Activated naive CD4-positive, alpha-beta T cell treated with Interleukin-2 at 50 U/mL for 16 hours (primary cell): Measurements from ENCODE around the gene SMAD3.
A peak's percentile ranks its signal among the peaks of the same experiment; 100 is the strongest.

Source experiments
- DNase-seq: peaks from one replicate; pipeline ENCODE4 v3.0.0-alpha.2; 2020

Gene SMAD3

DNA sequence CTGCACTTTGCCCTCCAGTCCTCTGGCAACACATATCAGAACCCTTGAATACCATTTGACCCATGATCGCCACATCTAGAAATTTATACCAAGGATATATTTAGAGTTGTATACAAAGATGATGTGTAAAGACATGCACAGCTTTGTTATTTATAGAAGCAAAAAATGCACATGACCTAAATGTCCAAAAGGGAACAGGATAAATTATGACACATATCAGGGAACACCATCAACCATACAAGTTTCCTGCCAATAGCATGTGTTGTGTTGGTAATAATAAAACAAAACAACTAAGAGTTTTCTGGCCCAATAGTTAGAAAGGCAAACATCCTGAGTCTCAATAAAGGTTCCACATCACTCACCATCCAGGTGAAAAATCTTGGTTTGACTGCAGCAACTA lies 137.6 kb downstream of the SMAD3 start:
- no peak for DNase-seq

DNA sequence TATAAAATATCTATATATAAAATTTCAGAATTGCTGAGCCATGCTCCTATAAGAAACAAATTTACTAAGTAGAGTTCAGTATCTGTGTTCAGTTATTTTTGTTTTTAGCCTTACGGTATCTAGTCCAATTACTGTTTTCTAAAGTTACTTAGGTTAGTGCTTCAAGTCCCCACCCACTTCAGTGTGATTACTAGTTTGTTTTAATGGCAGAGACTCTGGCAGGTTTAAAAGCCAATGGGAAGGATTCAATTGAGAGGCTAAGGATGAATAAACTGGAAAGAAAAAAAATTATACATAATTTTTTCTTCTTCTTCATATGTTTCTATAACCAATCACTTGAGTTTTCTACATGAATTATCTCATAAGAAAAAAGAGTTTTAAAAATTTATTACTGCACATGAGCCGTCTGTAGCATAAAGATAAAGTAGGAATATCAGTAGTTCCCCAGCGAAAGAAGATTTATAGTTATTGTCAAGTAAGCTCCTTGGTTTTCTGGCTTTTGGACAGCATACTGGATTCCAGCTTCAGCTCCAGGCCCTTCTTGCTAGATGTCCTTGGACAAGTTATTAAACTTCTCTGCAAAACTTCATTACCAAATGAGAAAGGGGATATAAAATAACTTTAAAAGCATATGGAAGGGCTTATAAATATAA lies 142.3 kb downstream of the SMAD3 start:
- DNase-seq, result no peak

DNA sequence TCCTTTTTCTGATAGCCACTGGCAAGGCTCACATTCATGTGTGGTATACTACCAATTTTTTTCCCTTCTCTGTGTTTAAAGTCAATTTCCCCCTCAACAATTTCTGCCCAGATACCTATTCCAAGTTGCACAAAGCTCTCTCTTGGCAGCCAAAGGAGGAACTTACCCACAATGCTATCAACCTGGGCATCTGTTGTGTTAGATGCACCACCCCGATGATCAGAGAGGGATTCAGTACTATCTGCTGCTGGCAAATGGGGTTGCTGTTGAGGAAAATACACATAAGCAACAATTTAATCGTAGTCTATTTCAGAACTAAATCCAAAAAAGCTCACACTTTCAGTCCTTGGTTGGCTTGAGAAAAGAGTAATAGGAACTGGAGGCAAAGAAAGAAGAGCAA lies 143.0 kb downstream of the SMAD3 start:
- no peak for DNase-seq

DNA sequence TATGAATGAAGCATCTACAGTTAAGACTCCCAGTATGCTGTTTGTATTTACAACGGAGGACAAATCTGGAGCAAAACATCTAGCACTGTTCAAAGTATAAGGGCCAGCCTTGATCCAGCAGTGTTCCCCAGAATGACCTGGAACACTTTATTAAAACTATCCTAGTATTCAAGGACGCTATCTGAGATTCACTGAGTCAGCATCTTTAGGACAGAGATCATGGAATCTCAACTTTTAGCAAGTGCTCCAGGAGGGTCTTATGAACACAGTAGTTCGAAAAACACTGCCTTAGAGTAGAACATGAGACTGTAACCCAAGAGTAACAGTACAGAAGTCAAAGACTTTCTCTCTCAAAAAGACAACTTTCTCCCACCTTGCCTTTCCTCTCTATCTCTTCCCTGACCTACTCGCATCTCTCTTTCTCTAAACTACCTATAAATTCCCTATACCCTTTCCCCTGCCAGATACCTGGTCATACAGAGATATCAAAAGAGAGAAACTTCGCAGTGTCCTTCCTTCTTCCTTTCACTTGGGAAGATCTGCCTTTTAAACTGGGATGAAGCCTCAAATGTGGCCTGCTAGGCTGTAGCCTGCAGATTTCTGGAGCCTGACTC lies 145.3 kb downstream of the SMAD3 start:
- DNase-seq, result no peak

DNA sequence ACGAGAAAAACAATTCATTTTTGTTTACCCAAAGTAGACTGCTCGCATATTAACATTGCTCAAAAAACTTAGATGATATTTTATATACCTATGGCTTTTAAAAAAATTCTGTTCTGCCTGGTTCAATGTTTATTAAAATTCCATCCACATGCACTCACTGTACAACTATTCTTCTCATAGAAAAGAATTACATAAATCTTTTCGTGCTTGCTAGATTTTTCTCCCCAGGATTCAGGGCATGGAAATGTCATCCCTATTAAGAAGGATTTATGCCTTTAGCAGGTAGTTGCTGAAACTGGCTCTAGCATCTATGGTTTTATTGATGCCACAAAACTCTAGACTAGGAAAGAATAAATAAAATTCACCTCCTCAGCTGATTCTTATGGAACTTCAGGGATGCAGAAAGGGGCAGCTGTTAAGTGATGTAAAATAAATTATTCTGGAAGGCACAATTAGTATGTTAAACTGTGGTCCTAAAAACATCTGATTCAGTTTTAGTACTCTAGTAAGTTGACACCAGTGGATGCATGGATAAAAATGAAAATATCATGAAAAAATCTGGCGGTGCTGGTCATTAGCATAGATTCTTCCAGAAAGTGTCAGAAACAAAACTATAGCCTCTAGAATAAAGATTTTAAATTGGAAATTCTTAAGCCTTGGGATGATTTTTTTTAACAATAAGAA lies 147.4 kb downstream of the SMAD3 start:
- no peak for DNase-seq

DNA sequence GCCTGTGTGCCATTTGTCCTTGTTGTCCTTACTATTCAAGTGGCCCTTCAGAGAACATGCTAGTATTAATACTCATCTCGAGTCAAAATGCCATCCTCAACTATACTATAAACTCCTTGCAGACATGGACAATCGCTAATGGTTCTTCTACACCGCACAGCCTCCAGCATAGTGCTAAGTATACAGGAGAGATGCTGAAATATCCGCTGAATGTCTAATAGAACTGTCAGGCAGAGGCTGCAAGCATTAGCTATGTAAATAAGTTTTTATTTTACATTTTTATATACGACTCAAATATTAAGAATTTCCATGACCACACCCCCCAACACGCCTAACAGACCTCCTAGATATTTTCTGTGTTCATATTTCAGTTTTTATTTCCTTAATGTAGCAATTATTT lies 149.7 kb downstream of the SMAD3 start:
- DNase-seq, result no peak

DNA sequence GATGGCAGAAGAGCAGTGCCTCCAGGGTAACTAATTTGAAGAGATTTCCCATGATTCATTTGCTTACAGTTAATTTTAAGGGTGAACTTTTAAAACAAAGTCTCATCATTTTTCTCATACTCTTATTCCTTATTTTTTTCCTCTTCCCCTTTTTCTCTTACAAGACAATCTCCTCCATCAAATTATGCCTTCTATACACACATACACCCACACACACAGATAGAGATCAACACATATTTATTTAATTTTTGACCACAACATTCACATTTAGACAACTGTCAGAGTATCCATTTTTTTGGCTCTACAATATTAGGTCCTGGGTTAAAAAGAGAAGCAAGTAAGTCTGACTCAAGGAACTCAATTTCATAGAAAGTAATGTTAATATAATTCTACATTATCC lies 151.5 kb downstream of the SMAD3 start:
- DNase-seq, result no peak

DNA sequence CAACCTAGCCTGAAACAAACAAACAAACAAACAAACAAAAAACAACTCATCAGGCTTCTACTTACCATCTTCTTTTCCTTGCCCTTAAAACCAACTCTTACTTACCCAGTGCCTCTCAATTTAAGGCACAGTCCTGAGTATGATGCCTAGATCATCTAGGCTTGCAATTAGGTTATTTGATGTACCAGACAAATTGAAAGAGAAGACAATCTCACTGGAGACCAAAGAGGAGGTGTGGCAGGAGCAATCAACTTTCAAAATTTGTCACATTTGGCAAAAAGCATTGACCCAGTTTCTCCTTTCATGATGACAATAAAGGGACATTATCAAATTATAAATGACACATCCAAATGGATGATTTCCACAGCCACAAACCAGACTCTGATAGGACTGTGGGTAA lies 153.0 kb downstream of the SMAD3 start:
- DNase-seq, result no peak

DNA sequence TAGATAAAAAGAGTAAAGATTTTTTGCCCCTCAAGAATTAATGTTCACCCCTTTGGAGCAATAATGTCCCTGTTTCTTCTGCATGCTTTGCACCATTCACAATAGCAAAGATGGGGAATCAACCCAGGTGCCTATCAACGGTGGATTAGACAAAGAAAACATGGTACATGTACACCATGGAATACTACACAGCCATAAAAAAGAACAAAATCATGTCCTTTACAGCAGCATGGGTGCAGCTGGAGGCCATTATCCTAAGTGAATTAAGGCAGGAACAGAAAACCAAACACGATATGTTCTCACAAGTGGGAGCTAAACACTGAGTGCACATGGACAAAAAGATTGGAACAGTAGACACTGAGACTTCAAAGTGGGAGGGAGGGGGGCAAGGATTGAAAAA lies 153.9 kb downstream of the SMAD3 start:
- no peak for DNase-seq

DNA sequence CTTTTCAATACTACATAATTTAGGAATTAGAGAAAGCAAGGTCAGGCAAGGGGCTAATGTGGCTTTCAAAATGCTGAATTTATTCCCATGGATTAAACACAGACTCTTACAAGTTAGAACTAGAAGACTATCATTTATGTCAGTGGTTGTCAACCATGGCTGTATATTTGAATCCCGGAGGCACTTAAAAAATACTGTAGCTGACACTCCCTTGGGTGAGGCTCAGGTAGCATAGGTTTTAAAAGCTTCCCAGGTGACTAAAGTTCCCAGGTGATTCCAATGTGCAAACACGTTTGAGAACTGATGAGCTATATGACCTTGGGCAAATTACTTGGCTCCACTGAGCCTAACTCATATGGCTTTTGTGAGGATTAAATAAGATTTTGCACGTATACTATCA lies 159.5 kb downstream of the SMAD3 start:
- no peak for DNase-seq

DNA sequence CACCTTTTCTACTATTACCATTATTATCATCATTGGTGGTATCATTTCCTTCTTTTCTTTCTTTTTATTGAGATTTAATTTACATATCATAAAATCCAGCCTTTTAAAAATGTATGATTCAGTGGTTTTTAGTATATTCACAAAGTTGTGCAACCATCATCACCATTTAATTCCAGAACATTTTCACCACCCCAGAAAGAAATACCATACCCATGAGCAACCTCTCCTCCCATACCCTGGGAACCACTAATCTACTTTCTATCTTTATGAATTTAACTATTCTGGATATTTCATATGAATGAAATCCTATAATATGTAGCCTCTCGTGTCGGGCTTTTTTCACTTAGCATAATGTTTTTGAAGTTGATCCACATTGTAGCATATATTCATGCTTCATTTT lies 159.9 kb downstream of the SMAD3 start:
- DNase-seq, result no peak

DNA sequence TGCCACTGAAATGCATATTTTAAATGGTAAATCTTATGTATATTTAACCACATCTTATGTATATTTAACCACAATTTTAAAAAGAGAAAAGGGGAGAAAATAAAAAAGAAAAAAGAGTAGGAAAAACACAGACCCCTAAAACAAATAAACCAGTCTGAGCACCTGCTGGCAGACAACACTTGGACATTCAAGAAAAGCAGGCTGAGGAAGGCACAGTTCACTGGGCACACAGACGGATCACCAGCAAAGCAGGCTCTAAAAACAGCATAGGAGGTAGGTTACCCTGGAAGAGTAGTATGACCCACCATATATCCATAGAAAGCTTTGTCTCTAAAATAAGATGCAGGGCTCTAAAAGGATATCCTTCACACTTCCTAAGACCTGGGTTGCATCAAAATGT lies 162.0 kb downstream of the SMAD3 start:
- DNase-seq, result no peak

DNA sequence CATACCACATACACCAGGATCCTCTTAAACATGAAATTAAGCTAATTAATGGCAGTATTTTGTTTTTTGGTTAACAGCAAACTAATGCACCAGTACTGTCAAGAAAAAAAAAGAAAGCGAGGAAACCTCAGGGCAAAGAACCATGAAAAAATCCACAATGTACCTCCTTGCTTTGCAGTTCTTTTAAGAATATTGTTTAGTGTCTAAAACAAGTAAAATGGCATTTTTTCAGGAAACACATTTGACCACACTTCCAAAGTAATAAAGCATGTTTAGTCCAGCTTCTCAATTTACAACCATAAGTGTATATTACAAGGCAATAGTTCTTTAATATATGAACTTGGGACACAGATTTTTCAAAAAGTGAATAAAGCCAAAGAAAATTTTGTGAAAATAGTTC lies 162.4 kb downstream of the SMAD3 start:
- DNase-seq, result no peak

DNA sequence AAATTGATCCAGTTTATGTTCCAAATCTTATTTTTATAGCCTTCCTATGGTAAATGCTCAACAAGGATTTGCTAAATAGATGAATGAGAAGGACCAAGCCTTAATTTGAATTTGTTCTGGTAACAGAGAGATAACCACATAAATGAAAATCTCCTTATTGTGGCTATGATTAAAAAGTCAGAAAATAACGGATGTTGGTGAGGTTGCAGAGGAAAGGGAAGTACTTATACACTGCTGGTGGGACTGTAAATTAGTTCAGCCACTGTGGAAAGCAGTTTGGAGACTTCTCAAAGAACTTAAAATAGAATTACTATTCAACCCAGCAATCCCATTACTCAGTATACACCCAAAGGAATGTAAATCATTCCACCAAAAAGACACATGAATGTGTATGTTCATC lies 162.9 kb downstream of the SMAD3 start:
- no peak for DNase-seq

DNA sequence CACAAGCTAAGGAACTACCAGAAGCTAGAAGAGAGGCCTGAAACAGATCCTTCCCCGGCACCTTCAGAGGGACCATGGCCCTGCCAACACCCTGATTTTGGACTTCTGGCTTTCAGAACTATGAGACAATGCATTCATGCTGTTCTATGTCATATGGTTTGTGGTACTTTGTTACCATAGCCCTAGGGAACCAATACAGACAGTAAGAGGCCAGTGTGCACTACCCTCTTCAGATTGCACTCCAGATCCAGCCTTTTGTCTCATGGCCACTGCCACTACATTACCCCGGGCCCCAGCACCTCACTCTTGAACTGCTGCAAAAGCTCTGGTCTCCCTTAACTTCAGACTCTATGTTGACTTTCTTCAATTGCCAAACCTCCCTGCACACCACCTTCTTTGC lies 165.1 kb downstream of the SMAD3 start:
- no peak for DNase-seq

DNA sequence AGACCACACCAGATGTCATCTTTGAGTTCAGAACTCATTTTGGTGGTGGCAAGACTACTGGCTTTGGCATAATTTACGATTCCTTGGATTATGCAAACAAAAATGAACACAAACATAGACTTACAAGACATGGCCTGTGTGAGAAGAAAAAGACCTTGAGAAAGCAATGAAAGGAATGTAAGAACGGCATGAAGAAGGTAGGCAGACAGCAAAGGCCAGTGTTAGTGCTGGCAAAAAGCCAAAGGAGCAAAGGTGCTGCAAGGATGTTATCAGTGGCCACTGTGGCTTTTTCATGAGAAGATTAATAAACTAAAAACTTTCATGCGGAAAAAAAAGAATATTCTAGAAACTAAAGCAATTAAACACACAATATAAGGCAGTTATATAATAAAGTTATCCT lies 167.2 kb downstream of the SMAD3 start:
- no peak for DNase-seq

DNA sequence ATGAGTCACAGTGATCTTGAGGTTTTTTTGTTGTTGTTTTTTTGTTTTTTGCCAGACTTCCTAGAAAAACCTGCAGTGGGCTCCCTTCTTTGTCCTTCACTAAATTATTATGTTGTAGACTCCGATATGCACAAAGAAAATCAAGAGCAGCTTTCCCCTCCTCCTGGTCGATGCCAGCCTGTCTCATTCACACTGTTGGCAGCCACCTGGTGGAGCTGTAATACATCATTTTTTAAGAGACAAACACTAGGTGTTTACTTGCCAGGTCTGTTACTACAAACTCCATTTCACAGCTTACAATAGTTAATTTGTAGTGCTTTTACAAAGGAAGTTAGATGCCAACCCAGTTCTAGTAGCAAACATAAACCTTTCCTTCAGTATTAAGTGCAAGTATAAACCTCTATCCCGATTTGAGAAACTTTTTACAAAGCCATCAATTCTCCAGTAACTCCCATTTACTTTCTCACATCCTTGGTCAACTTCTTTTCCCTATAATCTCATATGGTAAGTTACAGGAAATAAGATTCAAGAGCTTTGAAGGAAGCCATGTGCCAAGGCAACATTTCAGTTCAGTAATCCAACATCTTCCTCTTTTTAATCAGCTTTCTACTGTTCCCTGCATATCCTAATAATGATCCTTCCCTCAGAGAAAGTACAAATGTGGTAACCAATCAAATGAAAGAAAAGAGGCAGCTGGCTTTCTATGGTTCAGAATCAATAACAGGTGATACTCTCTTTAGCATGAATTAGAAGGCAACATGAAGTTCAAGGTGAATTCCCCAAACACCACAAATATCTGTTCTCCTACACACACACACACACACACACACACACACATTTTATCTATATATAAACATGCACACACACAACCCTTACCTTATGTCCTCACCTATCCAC lies 175.1 kb downstream of the SMAD3 start:
- no peak for DNase-seq

DNA sequence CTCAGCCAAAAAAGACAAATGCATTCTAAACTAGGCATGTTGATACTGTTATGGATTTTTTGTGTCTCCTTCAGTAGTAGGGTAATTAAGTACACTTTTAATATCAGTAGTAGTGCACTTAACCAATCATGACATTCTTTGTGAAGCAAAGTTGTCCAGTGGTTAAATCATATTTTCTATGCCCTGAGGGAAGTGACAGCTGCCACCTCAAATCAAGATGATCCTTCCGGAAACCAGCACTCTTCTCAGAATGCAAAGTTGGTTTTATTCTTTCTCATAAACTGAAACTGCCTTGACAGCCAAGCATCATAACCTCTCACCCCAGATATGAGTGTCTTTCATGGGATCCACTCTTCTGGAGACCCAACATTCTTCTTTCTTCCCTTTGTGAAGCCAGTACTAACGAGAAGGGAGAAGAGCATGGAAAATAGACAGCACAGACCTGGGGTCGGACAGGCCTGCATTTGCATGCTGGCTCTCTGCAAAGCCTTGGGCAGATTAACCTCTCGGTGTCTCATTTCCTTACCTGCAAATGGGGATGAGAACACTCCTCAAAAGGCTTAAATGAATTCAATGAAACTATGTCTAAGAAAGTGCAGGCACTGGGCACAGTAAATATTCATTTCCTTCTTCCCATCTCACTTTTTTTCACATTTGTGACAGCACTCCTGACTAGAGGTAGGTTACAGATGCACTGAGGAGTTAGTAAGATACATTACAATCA lies 175.9 kb downstream of the SMAD3 start:
- peak; percentile 35 for DNase-seq

DNA sequence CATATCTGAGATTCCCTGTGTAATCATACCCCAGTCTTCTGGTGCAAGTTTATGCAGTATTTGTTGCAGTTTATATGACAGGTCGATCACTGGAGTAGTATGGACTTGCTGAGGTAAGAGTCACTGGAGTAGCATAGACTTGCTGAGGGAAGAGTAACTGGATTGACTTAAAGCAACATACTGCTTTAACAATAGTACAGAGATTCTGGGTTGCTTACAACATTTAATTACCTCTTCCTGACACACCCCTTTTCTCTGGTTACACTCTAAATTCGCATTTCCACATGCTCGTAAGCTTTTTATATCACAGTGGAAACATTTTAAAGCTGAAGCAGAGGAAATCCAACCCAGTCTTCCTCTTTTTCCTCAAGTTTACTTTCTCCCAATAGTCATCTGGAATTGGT lies 177.3 kb downstream of the SMAD3 start:
- DNase-seq, result no peak
